ENCODE data around the gene ADCY9. TPM values are rescaled to one million over a fixed set of nuclear protein-coding genes. Genes with fewer than 3 reads are reported as not detected.
"Not testable (repeated sequence)": the region's sequence is repeated elsewhere in the genome, so short reads cannot be mapped to it uniquely, and the experiment has no call there.

The ADCY9 gene
- total RNA-seq, 2 donors from 2014 or later = 27.2 to 32.7 TPM

DNA sequence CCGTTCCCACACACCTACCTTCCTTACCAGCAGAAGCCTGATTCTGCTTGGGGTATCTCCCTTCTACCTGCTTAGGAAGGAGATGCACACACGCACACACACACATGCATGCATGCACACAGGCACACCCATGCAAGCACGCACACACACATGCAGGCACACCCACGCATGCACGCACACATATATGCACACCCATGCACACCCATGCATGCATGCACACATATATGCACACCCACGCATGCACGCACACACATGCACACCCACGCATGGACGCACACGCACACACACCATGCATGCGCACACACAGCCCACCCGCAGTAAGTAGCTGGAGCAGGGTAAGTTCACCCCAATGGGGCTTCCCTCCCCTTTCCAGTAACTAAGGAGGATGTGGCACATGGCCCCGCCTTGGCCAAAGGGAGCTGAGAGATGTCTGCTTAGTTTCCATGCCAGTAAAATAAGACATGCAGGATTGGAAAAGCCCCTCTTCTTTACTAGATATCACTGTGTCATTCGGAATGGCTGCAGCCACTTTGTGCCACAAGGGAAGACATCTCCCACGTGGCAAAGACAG is 33.7 kb downstream of the ADCY9 start:
- ATAC-seq = no peak
- DNase-seq = no peak
- intact Hi-C loops (cut with DNase I, micrococcal nuclease) = no loop called here

DNA sequence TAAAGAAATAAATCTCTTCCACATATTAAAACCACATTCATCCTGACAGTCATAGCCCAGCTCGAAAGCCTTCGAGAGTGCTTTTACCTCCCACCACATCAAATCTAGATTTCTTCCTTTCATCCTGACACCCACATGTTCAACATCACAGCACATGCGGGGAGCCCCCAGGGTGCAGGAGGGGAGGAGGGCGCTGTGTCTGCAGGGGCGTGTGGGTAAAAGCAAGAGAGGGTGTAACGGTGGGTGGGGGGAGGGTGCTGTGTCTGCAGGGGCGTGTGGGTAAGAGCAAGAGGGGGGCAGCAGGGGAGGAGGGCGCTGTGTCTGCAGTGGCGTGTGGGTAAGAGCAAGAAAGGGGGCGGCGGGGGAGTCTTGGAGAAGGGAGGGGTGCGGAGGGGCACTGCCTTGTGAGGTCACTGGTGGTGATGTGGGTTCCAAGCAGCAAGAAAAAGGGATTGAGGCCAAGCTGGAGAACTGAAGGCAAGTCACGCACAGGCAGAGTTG is 34.7 kb downstream of the ADCY9 start:
- ATAC-seq (no peak), DNase-seq (no peak)
- intact Hi-C loops (cut with DNase I, micrococcal nuclease) = no loop called here

DNA sequence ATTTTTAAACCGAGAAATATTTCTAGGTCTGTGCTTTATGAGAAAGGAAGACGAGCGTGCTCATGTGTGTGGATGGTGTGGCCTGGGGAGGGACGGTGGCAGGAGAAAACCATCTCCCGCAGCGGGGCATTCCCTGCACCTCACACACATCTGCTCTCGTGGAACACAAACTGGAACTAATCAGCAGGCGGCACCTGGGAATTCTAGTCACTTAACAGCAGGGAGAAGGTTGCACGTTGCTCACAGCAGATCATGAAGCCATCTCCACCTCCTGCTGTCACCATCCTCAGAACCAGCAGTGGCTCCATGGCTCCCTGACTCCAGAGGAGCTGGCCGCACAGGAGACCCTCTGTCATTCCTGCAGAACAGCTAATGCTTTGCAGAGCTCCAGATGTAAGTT is 35.2 kb downstream of the ADCY9 start:
- intact Hi-C loops (cut with DNase I, micrococcal nuclease) = no loop called here
- DNase-seq (no peak), ATAC-seq (peak; percentile 80)

DNA sequence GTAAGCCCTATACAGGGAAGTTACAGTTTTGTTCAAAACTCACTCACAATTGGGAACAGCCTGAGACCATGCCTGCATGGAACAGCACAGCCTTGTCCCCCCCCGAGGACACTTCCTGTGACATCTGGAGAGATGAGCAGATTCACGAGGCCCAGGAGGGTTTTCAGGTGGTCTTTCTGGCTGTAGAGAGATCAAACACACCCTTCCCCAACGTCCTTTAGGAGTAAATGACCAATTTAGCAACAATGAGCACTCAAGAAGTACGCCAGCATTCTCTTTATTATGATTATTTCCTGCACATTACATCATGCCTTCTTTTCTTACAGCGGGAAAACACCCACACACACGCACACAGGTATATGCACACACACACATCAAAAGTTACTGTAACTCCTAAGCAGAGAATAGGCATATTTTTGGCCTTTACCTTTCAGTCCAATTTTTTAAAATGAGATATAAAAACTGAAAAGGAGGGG is 39.0 kb downstream of the ADCY9 start:
- intact Hi-C loops (cut with DNase I, micrococcal nuclease) = no loop called here
- DNase-seq (no peak), ATAC-seq (no peak)

DNA sequence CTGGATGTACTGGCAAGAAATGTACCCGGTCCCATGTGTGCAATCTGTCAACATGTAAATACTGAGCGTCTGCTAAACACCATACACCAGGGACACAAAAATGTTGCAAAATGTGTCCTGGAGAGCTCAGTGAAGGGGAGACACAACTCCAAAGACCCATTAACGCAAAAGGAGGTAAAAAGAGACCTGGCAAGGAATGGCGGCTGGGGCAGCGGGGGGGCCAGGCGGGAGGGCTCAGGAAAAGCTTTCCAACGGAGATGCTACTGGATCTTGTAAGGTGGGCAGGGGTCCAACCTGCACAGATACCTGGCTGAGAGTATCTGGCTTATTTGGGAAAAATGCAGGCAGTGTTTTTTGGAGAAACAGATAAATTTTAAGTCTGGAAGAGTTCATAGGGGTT is 40.7 kb downstream of the ADCY9 start:
- intact Hi-C loops (cut with DNase I, micrococcal nuclease) = no loop called here
- DNase-seq (no peak), ATAC-seq (no peak)

DNA sequence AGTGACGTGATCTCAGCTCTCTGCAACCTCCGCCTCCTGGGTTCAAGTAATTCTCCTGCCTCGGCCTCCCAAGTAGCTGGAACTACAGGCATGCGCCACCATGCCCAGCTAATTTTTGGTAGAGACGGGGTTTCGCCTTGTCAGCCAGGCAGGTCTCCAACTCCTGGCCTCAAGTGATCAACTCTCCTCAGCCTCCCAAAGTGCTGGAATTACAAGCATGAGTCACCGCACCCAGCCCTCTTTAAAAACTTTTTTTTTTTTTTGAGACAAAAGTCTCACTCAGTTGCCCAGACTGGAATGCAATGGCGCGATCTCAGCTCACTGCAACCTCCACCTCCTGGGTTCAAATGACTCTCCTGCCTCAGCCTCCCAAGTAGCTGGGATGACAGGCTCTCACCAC is 43.1 kb downstream of the ADCY9 start:
- DNase-seq; ATAC-seq; intact Hi-C loops (cut with DNase I, micrococcal nuclease): not testable (repeated sequence)

DNA sequence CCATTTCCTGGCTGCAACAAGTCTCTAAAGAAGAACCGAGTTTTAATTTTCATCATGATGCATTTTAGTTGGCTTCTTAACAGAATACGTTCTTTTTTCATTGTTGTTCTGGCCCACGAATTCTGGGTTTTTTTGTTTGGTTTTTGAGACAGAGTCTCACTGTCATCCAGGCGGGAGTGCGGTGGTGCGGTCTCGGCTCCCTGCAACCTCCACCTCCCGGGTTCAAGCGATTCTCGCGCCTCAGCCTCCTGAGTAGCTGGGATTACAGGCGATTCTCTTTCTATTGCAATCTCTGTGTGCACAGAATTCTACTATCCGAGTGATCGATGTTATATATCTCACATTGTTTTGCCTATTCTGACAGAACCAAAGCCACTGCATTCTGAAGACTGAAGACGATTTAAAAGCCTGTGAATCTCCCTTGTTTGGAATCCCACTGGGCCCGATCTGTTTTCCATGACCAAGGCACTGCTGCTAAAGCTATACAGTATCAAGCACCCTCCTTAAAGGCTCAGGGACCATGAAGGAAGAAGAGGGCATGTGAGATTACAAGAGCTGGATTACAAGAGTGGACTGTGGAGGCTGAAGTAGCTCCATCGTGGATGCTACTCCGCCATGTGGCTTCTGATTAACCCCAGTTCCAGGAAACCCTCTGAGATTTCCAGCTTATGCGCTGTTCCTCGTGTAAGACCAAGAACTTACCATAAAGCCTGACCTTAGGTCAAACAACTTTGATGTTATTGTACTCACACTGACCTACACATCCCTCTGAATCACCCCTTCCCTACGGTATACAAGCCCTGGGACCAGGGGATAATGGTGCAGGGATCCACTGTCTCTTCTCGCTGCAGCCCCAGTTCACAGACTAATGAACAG is 44.3 kb downstream of the ADCY9 start:
- intact Hi-C loops (cut with DNase I, micrococcal nuclease) = no loop called here
- ATAC-seq (peak; percentile 51), DNase-seq (no peak)

DNA sequence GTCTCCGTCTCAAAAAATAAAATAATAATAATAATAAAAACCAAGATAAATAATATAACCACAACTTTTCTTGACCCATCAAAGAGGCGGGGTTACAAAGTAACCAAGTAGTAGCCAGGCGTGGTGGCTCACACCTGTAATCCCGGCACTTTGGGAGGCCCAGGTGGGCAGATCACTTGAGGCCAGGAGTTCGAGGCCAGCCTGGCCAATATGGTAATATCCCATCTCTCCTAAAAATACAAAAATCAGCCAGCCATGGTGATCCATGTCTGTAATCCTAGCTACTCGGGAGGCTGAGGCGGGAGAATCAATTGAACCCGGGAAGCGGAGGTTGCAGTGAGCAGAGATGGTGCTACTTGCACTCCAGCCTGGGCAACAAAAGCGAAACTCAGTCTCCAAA is 45.3 kb downstream of the ADCY9 start:
- intact Hi-C loops (cut with DNase I, micrococcal nuclease) = no loop called here
- DNase-seq (no peak), ATAC-seq (no peak)

DNA sequence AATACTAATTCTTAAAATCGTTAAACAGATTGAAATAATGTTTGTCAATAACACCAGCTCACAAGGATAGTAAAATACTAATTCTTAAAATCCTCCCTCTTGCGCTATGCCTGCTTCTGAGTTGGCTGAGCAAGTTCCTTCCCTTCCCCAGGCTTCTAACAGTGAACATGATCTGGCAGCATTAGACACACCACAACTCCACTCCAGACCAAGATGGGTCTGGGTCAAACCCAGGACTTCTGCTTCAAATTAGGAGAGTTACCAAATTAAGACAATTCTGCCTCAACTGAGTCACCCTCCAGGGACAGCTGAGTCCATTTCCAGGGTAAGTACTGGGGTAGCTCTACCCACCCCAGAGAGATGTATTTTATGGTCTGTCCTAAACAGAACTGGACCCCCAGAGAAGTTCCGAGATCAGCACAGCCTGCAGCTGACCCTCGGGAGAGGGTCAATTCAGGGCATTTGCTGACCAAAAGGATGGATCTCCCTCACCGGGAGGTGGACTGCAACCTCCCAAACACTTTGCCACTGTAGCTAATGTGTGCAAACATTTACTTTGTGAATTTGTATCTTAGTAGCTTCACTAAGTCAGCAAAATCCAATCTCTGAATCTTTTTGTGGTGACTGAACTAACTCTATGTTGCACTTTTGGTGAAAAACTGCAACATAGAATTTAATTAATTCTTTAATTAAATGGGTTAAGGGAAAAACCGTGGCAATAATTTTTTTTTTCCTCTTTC is 48.8 kb downstream of the ADCY9 start:
- DNase-seq = no peak
- no peak for ATAC-seq
- intact Hi-C loops (cut with DNase I, micrococcal nuclease) = no loop called here

DNA sequence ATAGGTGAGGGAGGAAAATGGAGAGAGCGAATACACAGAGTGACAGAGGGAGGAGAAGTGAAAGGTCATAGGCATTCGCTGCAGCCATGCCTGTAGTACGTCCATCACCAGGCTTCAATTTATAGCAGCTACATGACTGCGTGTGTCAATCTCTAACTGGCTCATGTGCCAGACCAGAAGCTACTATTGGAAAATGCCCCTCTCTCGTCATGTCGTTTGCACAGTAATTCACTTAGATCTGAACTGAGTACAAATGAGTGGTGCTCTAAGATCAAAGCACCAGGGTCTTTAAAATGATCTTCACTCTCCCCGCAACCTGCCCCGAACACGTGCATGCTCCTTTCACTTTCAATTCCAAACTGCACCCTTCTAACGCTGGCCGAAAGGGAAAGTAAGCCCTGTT is 51.3 kb downstream of the ADCY9 start:
- DNase-seq (no peak), ATAC-seq (peak; percentile 74)
- intact Hi-C loops (cut with DNase I, micrococcal nuclease) = no loop called here

DNA sequence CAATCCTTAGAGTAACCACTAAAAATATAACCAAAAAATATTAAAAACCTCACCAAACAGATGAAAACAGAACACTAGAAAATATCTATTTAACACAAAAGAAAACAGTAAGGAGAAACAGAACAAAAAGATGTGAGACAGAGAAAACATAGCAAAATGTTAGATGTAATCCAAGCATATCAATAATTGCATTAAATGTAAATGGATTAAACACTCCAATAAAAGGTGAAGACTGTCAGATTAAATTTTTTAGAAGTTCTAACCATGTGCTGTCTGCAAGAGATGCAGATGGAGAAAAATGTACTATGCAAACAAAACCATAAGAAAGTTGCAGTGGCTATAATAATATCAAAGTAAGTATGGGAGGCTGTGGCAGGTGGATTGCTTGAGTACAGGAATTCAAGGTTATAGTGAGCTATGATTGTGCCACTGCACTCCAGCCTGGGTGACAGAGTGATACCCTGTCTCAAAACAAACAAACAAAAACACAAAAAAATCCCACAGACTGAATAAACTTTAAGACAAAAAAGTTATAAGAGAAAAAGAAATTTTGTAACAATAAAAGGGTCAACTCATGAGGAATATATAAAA is 53.9 kb downstream of the ADCY9 start:
- intact Hi-C loops (cut with DNase I, micrococcal nuclease) = no loop called here
- ATAC-seq = no peak
- no peak for DNase-seq

DNA sequence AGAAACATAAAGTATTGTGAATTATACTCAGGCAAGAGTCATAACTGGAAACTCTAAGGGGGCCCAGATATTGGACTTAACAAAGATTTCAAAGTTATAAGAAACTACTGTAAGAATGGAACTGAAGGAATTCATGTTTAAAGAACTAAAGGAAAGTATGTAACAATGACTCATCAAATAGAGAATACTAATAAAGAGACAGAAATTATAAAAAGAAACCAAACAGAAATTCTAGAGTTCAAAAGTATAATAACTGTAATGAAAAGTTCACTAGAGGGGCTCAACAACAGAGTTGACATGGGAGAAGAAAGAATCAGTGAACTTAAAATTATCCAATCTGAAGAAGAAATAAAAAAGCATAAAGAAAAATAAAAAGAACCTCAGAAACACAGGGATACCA is 55.4 kb downstream of the ADCY9 start:
- no peak for DNase-seq
- no peak for ATAC-seq
- intact Hi-C loops (cut with DNase I, micrococcal nuclease) = no loop called here

DNA sequence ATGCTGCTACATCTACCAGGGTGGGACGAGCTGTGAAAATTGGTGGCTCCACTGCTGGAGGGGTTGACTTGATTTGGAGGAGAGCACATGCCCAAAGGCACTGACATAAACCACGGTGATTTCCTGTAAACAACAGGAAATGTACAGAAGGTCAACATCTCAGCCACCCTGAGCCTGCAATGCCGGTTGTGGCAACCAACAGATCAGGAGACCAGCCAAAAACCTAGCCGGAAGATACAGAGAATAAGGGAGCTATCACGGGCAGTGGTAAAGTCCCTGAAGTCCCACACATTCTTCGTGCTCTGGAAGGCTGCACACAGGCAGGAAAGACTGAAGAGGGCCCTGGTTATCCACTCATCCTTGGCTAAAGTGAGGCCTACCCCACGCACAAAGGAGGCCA is 56.2 kb downstream of the ADCY9 start:
- intact Hi-C loops (cut with DNase I, micrococcal nuclease) = no loop called here
- ATAC-seq (no peak), DNase-seq (no peak)

DNA sequence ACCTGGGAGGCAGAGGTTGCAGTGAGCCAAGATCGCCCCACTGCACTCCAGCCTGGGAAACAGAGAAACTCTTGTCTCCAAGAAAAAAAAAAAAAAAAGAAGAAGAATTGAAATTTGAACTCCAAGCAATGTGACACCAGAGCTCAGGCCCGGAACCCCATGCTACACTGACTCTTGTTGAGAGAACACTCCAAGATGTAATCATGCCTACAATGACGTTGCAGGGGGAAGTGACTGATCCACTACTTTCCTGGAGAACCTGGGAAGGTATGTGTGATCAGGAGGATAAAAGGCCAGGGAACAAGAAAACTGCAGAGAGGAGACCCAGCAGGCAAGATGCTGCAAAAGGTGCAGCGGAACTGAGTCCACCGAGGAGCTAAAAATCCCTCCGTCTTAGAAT is 57.9 kb downstream of the ADCY9 start:
- DNase-seq (no peak), ATAC-seq (no peak)
- intact Hi-C loops (cut with DNase I, micrococcal nuclease) = no loop called here

DNA sequence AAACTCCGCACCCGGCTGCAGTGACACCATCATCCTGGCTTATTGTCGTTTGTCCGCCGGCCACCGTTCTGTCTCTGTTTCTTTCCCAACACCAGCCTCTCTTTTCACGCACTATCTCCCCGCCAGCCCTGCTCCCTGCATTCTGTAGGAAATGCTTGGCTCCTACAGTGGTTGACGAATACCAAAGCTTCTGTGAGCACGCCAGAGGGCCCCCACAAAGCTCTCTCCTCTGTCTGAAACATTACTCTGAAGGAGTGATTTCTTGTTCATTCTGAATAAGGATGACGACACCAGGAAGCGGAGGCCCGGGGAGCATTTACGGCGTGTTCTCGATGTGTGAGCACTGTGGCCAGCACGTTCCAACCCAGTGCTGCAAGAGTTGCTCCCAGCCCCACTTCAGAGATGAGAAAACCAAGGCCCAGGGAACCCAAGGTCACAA is 58.8 kb downstream of the ADCY9 start:
- ATAC-seq (no peak), DNase-seq (no peak)

DNA sequence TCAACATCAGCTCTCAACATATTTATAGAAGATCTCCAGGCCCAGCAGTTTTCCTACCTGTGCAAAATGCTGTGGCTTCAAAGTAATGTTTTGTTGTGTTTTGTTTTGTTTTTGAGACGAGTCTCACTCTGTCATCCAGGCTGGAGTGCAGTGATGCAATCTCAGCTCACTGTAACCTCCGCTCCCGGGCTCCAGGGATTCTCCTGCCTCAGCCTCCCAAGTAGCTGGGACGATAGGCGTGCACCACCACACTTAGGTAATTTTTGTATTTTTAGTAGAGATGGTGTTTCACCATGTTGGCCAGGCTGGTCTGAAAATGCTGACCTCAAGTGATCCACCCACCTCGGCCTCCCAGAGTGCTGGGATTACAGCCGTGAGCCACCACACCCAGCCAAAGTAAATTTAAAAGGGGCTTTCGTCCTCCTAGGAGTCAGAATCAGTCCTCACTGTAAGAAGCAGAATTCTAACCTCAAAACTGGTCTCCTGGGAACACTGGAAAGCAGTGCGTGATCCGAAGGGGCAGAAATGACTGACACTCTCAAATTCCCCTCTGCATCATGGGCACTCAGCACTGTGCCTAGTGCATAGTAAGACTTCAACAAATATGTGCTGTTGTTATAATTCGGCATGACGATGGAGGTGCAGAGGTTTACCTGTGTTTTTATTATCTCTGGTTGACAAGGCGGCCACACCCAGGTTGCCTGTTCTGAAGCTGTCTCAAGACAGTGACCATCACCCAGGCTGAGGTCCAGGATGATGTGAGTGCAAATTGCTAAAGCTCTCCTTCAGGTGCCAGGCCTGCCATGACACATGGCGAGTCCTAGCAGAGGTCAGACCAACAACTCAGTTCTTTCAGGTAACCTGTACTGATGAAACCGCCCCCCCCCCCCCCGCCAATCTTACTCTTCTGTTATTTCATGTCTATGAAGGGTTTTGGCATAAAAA is 59.8 kb downstream of the ADCY9 start:
- intact Hi-C loops (cut with DNase I, micrococcal nuclease) = no loop called here
- DNase-seq = no peak
- ATAC-seq = peak; percentile 16

More for the DNA sequence above, 58.8 kb downstream of the ADCY9 start:
- intact Hi-C loops (cut with DNase I, micrococcal nuclease) = no loop called here

DNA sequence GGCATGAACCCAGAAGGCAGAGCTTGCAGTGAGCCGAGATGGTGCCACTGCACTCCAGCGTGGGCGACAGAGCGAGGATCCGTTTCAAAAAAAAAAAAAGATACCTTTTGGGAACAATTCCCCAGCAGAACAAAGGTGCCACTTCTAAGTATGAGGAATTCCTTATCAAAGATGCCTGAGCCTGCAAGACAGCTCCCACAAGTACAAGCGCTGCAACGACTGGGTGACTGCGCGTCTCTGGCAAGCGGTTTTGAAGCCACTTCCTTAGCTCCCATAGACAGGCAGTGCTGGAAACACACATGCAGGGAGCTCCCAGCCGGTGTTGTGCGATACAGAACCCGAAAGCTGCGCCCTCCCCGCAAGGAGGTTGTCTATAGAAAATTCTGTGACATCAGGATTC is 60.5 kb downstream of the ADCY9 start:
- DNase-seq (no peak), ATAC-seq (no peak)
- intact Hi-C loops (cut with DNase I, micrococcal nuclease) = no loop called here

DNA sequence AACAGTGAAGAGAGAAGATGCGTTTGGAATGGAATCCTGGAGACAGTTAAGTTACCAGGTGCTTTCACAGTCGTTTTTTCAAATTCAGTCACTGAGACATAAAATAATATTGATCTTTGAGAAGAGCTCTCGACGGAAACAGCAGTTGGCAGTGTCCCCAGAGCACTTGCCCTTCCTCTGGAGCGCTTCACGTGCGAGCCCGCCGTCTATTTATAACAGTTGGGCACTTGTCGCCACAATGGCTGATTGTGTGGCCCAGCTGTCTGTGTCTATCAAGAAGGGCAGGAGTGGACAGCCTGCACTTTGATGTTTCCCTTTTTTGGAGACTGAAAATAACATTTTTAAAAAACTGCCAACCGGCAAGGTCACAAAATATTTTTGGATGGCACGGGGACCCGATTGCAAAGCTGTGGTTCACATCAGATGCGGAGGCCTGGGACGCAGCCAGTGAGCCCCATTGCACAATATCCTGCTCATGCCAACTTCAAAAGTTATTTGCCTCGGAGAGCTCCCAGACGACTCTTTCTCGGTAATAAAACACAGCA is 62.9 kb downstream of the ADCY9 start:
- intact Hi-C loops (cut with DNase I, micrococcal nuclease) = no loop called here
- DNase-seq (peak; percentile 68 to 75), ATAC-seq (peak; percentile 90)
